OCI-LY1 (cell line): ENCODE results near the gene DDX10.
"Not testable (repeated sequence)": the region's sequence is repeated elsewhere in the genome, so short reads cannot be mapped to it uniquely, and the experiment has no call there.

Source experiments
- H2AFZ ChIP-seq: fragments of 200-600 bp; sonication (generic), shearing (Covaris generic); 2 replicates; pipeline ENCODE4 v1.6.0; 2014; ENCODE audit warnings: antibody characterized with exemption, mild to moderate bottlenecking, low read length
- H3F3A ChIP-seq: fragments of 200-600 bp; sonication (generic), shearing (Covaris generic); 2 replicates; pipeline ENCODE4 v1.6.0; 2014; ENCODE audit warnings: mild to moderate bottlenecking, antibody characterized with exemption, low read length, moderate library complexity; ENCODE audit not compliant: insufficient read depth
- H3K27ac ChIP-seq: fragments of 200-600 bp; sonication (generic); 2 replicates; pipeline ENCODE4 v1.5.1; 2014; ENCODE audit warnings: low read length, mixed run types, mild to moderate bottlenecking, low read depth; ENCODE audit not compliant: poor library complexity, severe bottlenecking
- H3K27me3 ChIP-seq: fragments of 200-600 bp; sonication (generic); 2 replicates; pipeline ENCODE4 v1.6.0; 2014; ENCODE audit warnings: antibody characterized with exemption, mild to moderate bottlenecking, low read length, moderate library complexity; ENCODE audit not compliant: insufficient read depth
- H3K36me3 ChIP-seq: fragments of 200-600 bp; sonication (generic); 2 replicates; pipeline ENCODE4 v1.6.1; 2014; ENCODE audit warnings: mild to moderate bottlenecking, antibody characterized with exemption, low read length, moderate library complexity, mixed read lengths; ENCODE audit not compliant: insufficient read depth
- H3K4me1 ChIP-seq: fragments of 200-600 bp; sonication (generic); 2 replicates; pipeline ENCODE4 v1.5.1; 2014; ENCODE audit warnings: mild to moderate bottlenecking, low read length, moderate library complexity; ENCODE audit not compliant: insufficient read depth, severe bottlenecking
- H3K4me2 ChIP-seq: fragments of 200-600 bp; sonication (generic), shearing (Covaris generic); 2 replicates; pipeline ENCODE4 v1.6.1; 2014; ENCODE audit warnings: low read length
- H3K4me3 ChIP-seq: fragments of 200-600 bp; sonication (generic); 2 replicates; pipeline ENCODE4 v1.5.1; 2014; ENCODE audit warnings: low read length, low read depth, mild to moderate bottlenecking, mixed read lengths; ENCODE audit not compliant: poor library complexity, severe bottlenecking
- H3K79me2 ChIP-seq: fragments of 200-600 bp; shearing (Covaris generic); 2 replicates; pipeline ENCODE4 v1.6.1; 2016; ENCODE audit warnings: mixed run types, low read length, mixed read lengths; ENCODE audit not compliant: insufficient read depth
- H3K9ac ChIP-seq: fragments of 200-600 bp; sonication (generic), shearing (Covaris generic); 2 replicates; pipeline ENCODE4 v1.6.1; 2014; ENCODE audit warnings: mild to moderate bottlenecking, low read length, mixed read lengths
- H3K9me2 ChIP-seq: fragments of 200-600 bp; sonication (generic), shearing (Covaris generic); 2 replicates; pipeline ENCODE4 v1.6.1; 2014; ENCODE audit warnings: low read depth, mild to moderate bottlenecking, low read length, mixed read lengths
- H3K9me3 ChIP-seq: fragments of 200-600 bp; shearing (Covaris generic); 2 replicates; pipeline ENCODE4 v1.6.1; 2014; ENCODE audit warnings: low read length, mixed read lengths
- H4K20me1 ChIP-seq: fragments of 200-600 bp; sonication (generic), shearing (Covaris generic); 2 replicates; pipeline ENCODE4 v1.6.0; 2016; ENCODE audit warnings: mild to moderate bottlenecking, low read length; ENCODE audit not compliant: insufficient read depth
- CTCF ChIP-seq: fragments of 200-600 bp; sonication (generic), shearing (Covaris generic); IDR thresholded peaks from 2 replicates; pipeline ENCODE4 v1.5.1; 2017; ENCODE audit warnings: mild to moderate bottlenecking, antibody characterized with exemption, low read length, moderate library complexity, mixed read lengths
- EZH2 ChIP-seq: fragments of 200-600 bp; sonication (generic), shearing (Covaris generic); IDR thresholded peaks from 2 replicates; pipeline ENCODE4 v1.8.0; 2017; ENCODE audit warnings: borderline replicate concordance, mixed run types, mild to moderate bottlenecking, antibody characterized with exemption, low read length, moderate library complexity, mixed read lengths

DDX10 gene

DNA sequence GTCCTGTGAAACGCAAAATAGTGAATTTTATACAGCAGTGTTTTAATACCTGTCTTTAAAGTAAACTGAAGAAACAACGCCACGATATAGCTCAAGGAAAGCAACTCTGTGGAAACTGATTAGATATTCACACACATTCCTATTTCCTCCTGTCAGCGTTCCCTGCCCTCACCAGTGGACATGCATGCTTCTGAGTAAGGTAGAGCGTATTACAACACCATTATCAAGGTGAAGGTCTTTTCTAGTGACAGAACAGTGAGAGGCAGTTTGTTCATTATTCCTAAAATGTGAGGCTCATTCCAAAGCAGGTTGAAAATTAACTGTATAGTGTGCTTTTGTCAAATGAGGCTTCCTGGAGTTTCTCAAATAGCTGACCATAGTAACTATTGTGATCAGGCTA is 153.1 kb downstream of the DDX10 start:
- Histone ChIP-seq H3K9ac (no peak overlapping the region), H3K27me3 (no peaks in the 10 kb centered on the region), H4K20me1 (no peaks in the 10 kb centered on the region), H3K4me1 (no peaks in the 10 kb centered on the region), H3K27ac (no peak overlapping the region), H3K79me2 (no peaks in the 10 kb centered on the region), H3K4me2 (no peak overlapping the region), H3K9me3 (no peaks in the 10 kb centered on the region), H3K4me3 (no peak overlapping the region), H3K36me3 (no peaks in the 10 kb centered on the region), H3F3A (no peaks in the 10 kb centered on the region), H2AFZ (no peak overlapping the region), H3K9me2 (no peaks in the 10 kb centered on the region)
- TF ChIP-seq CTCF (no peak), EZH2 (no peak)

GRCh38 chr11:108818971-108819370 is 154.1 kb downstream of the DDX10 start:
- Histone ChIP-seq H3K79me2 (no peaks in the 10 kb centered on the region), H3K27me3 (no peaks in the 10 kb centered on the region), H3F3A (no peaks in the 10 kb centered on the region), H3K27ac (no peak overlapping the region), H4K20me1 (no peaks in the 10 kb centered on the region), H3K4me1 (no peaks in the 10 kb centered on the region), H3K9me3 (no peaks in the 10 kb centered on the region), H3K9ac (no peak overlapping the region), H3K9me2 (no peaks in the 10 kb centered on the region), H2AFZ (no peak overlapping the region), H3K36me3 (no peaks in the 10 kb centered on the region), H3K4me2 (no peak overlapping the region), H3K4me3 (no peak overlapping the region)
- no peak for TF ChIP-seq EZH2
- no peak for TF ChIP-seq CTCF

DNA sequence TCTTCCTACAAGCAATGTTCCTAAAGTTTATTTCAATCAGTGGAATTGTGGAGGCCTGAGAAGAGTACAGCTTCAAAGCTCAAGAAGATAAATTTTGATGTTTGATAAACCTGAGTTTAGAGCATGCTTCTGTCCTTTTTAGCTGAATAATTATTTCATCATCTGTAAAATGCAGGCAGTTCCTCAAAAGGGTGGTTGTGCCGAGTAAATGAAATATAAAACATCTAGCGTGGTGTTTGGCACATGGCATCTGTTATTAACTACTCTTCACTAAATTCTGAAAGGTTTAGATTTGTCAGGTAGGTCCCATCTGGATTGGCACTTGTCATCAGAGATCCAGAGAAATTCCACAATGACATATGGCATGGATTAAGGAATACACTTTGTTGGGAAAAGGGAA is 155.1 kb downstream of the DDX10 start:
- Histone ChIP-seq H3K4me1 (no peaks in the 10 kb centered on the region), H3K27ac (no peak overlapping the region), H3K27me3 (no peaks in the 10 kb centered on the region), H3K9me2 (no peaks in the 10 kb centered on the region), H3K4me3 (no peak overlapping the region), H4K20me1 (no peaks in the 10 kb centered on the region), H3K79me2 (no peaks in the 10 kb centered on the region), H3K9me3 (no peaks in the 10 kb centered on the region), H3K4me2 (no peak overlapping the region), H3F3A (no peaks in the 10 kb centered on the region), H3K9ac (no peak overlapping the region), H3K36me3 (no peaks in the 10 kb centered on the region), H2AFZ (no peak overlapping the region)
- no peak for TF ChIP-seq CTCF
- TF ChIP-seq EZH2, result no peak

DNA sequence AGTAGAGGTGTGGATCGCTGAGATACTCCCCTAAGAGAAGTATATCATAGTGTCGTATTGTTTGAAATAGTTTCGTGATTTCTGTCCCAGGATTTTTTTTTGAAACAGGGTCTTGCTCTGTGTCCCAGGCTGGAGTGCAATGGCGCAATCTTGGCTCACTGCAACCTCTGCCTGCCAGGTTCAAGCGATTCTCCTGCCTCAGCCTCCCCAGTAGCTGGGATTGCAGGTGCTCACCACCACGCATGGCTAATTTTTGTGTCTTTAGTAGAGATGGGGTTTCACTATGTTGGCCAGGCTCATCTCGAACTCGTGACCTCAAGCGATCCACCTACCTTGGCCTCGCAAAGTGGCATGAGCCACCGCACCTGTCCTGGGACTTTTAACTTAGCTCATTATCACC is 159.1 kb downstream of the DDX10 start:
- H3K9ac ChIP-seq, H3K4me3 ChIP-seq, H3F3A ChIP-seq, H3K9me2 ChIP-seq, H3K9me3 ChIP-seq, H4K20me1 ChIP-seq, H3K4me2 ChIP-seq, H3K36me3 ChIP-seq, H3K79me2 ChIP-seq, H3K27me3 ChIP-seq, H3K27ac ChIP-seq, H3K4me1 ChIP-seq, H2AFZ ChIP-seq: not testable (repeated sequence)
